CD14-positive monocyte (primary cell): Measurements from ENCODE around the gene ANKRD29. TPM values are rescaled to one million over a fixed set of nuclear protein-coding genes. Genes with fewer than 3 reads are reported as not detected.

Experiments
- DNase-seq, 3 donors: peaks; one replicate each; pipeline ENCODE4 v3.0.0-alpha.2; 2011 to 2022
- H2AFZ ChIP-seq: 2 replicates; pipeline ENCODE4 v1.6.0; 2012; ENCODE audit warnings: mild to moderate bottlenecking, low read depth, low read length, inconsistent platforms; ENCODE audit not compliant: insufficient read depth, poor library complexity, severe bottlenecking
- H3K27ac ChIP-seq, 2 donors: 1 replicate in 1 of 2; 2 replicates in 1 of 2; pipeline ENCODE4 v1.5.1; 2012 to 2013; ENCODE audit warnings: low read length in 2 of 2, control low read depth in 1 of 2, inconsistent platforms in 1 of 2, low read depth in 1 of 2, mild to moderate bottlenecking in 1 of 2
- H3K27me3 ChIP-seq, 2 donors: one replicate each; pipeline versions ENCODE4 v1.6.0 to v1.6.1; 2011 to 2013; ENCODE audit warnings: low read length in 2 of 2; ENCODE audit not compliant: control insufficient read depth in 2 of 2, insufficient read depth in 2 of 2
- H3K36me3 ChIP-seq, 2 donors: replicated peaks in 1 of 2; 1 replicate in 1 of 2; 2 replicates in 1 of 2; pipeline versions ENCODE4 v1.5.1 to v1.6.1; 2012 to 2013; ENCODE audit warnings: low read length in 2 of 2, control low read depth in 1 of 2, inconsistent platforms in 1 of 2, mild to moderate bottlenecking in 1 of 2; ENCODE audit not compliant: insufficient read depth in 2 of 2, control insufficient read depth in 1 of 2
- H3K4me1 ChIP-seq, 2 donors: 1 replicate in 1 of 2; 2 replicates in 1 of 2; pipeline versions ENCODE4 v1.5.1 to v1.6.1; 2012 to 2013; ENCODE audit warnings: low read length in 2 of 2, control low read depth in 1 of 2, inconsistent platforms in 1 of 2, mild to moderate bottlenecking in 1 of 2, moderate library complexity in 1 of 2; ENCODE audit not compliant: insufficient read depth in 2 of 2, control insufficient read depth in 1 of 2
- H3K4me2 ChIP-seq: replicated peaks from 2 replicates; pipeline ENCODE3; 2012; ENCODE audit warnings: low read length, moderate library complexity, mild to moderate bottlenecking; ENCODE audit not compliant: poor library complexity, severe bottlenecking; ENCODE audit errors: extremely low read depth
- H3K4me3 ChIP-seq, 3 experiments: fragments of 200-600 bp in 1 of 3; sonication (generic) in 1 of 3; replicated peaks in 1 of 3; 1 replicate in 2 of 3; 2 replicates in 1 of 3; pipeline ENCODE4 v1.5.1; 2011 to 2013; ENCODE audit warnings: low read length in 3 of 3, mild to moderate bottlenecking in 3 of 3, control low read depth in 2 of 3, low read depth in 2 of 3, inconsistent platforms in 1 of 3, moderate library complexity in 1 of 3
- H3K79me2 ChIP-seq: 2 replicates; pipeline ENCODE4 v1.6.0; 2012; ENCODE audit warnings: mild to moderate bottlenecking, control low read depth, inconsistent platforms, low read length, moderate library complexity; ENCODE audit not compliant: insufficient read depth
- H3K9ac ChIP-seq: 2 replicates; pipeline ENCODE4 v1.6.0; 2017; ENCODE audit warnings: low read length, mild to moderate bottlenecking; ENCODE audit not compliant: insufficient read depth, poor library complexity, severe bottlenecking
- H3K9me3 ChIP-seq, 2 donors: replicated peaks in 1 of 2; 1 replicate in 1 of 2; 2 replicates in 1 of 2; pipeline versions ENCODE4 v1.5.1 to v1.6.1; 2012 to 2013; ENCODE audit warnings: low read length in 2 of 2, control low read depth in 1 of 2; ENCODE audit not compliant: control insufficient read depth in 1 of 2, insufficient read depth in 1 of 2
- H4K20me1 ChIP-seq: 2 replicates; pipeline ENCODE4 v1.6.0; 2012; ENCODE audit warnings: mild to moderate bottlenecking, low read length, control low read depth, moderate library complexity; ENCODE audit not compliant: insufficient read depth
- H3K27ac Mint-ChIP-seq, 7 donors: one replicate each; pipeline ENCODE4 v1.8.0; 2020; ENCODE audit warnings: mild to moderate bottlenecking in 7 of 7, mixed read lengths in 7 of 7, moderate library complexity in 6 of 7, inconsistent platforms in 2 of 7
- H3K27me3 Mint-ChIP-seq, 3 donors: one replicate each; pipeline ENCODE4 v1.8.0; 2021 to 2022; ENCODE audit warnings: low read depth in 3 of 3, mild to moderate bottlenecking in 3 of 3, mixed read lengths in 3 of 3, moderate library complexity in 3 of 3, inconsistent platforms in 1 of 3
- H3K36me3 Mint-ChIP-seq, 2 donors: one replicate each; pipeline ENCODE4 v1.8.0; 2020; ENCODE audit warnings: mixed read lengths in 2 of 2, inconsistent platforms in 1 of 2, mild to moderate bottlenecking in 1 of 2
- H3K4me1 Mint-ChIP-seq: one replicate; pipeline ENCODE4 v1.8.0; 2020; ENCODE audit warnings: mild to moderate bottlenecking, mixed read lengths
- H3K4me3 Mint-ChIP-seq, 2 donors: one replicate each; pipeline ENCODE4 v1.8.0; 2020; ENCODE audit warnings: mild to moderate bottlenecking in 2 of 2, mixed read lengths in 2 of 2, moderate library complexity in 1 of 2
- H3K9me3 Mint-ChIP-seq, 7 donors: one replicate each; pipeline ENCODE4 v1.8.0; 2020 to 2022; ENCODE audit warnings: mixed read lengths in 7 of 7, mild to moderate bottlenecking in 6 of 7, moderate library complexity in 6 of 7, inconsistent platforms in 2 of 7
- WGBS: methylation state at CpG from one replicate; pipeline ENCODE4 v1.1.5; 2013; ENCODE audit warnings: missing lambda C conversion rate; ENCODE audit not compliant: insufficient coverage; 5-methylcytosine and 5-hydroxymethylcytosine counted together
- intact Hi-C, 2 donors: fragments of 100-400 bp; cut with micrococcal nuclease; formaldehyde crosslinking; loops; one replicate each; pipeline versions ENCODE4 v1.15.0 to v1.15.1; 2023
- polyA plus RNA-seq, 3 donors: library from polyadenylated mRNA; depleted of rRNA in 1 of 3; unstranded in 2 of 3; stranded (reverse) in 1 of 3; fragments of 300-500 nt in 2 of 3; fragments of >200 nt in 1 of 3; fragmentation: Illumina TruSeq in 2 of 3; gene quantifications; 1 replicate in 2 of 3; 2 replicates in 1 of 3; pipeline ENCODE4 v1.2.3, GENCODE V29; 2012 to 2021
- TF ChIP-seq, protein P1 (sequence below): fragments of 200-600 bp; IDR thresholded peaks from one replicate; pipeline ENCODE4 v1.8.0; 2022; ENCODE audit warnings: antibody characterized with exemption, mild to moderate bottlenecking

The ANKRD29 gene
- polyA plus RNA-seq, 3 donors, result 0.03 to 0.11 TPM; not detected in 1

DNA sequence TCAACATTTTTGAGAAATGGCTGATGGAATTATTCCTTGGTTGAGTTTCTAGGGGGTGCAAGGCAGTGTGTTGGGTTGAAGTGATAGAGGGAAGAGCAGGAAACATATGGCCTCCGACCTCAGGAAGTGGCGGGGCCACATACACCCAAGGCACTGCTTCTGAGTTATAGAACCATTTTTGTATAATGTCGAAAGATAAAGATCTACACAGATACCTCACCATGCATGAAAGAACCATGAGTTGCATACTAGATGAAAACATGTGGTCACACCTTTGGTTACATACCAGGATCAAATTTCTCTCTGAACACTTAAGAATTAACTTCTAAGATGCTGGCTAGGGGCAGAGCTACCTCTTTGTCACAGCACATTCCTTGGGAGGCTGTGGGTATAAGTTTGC is 49.7 kb upstream of the ANKRD29 start:
- WGBS, result no CpG with 5 or more reads among the region's 3 CpGs
- intact Hi-C loops, result no loop called here
- Histone ChIP-seq H3K27me3 (no peaks in the 10 kb centered on the region), H3K9me3 (no peaks in the 10 kb centered on the region), H3K4me2 (no peak overlapping the region), H3K4me1 (no peaks in the 10 kb centered on the region), H2AFZ (no peak overlapping the region), H3K79me2 (no peaks in the 10 kb centered on the region), H4K20me1 (no peaks in the 10 kb centered on the region), H3K9ac (no peak overlapping the region), H3K27ac (no peak overlapping the region), H3K4me3 (no peak overlapping the region), H3K36me3 (no peaks in the 10 kb centered on the region)
- H3K4me3 Mint-ChIP-seq, result no peak overlapping the region
- H3K4me1 Mint-ChIP-seq, result peaks cover 10% of the 10 kb centered on the region
- H3K27ac Mint-ChIP-seq, result no peak overlapping the region
- peaks cover 0 to 5% (median 2%) of the 10 kb centered on the region in 3 donors for H3K27me3 Mint-ChIP-seq
- peaks cover 0 to 9% (median 2%) of the 10 kb centered on the region in 7 donors for H3K9me3 Mint-ChIP-seq
- TF ChIP-seq, protein P1, sequence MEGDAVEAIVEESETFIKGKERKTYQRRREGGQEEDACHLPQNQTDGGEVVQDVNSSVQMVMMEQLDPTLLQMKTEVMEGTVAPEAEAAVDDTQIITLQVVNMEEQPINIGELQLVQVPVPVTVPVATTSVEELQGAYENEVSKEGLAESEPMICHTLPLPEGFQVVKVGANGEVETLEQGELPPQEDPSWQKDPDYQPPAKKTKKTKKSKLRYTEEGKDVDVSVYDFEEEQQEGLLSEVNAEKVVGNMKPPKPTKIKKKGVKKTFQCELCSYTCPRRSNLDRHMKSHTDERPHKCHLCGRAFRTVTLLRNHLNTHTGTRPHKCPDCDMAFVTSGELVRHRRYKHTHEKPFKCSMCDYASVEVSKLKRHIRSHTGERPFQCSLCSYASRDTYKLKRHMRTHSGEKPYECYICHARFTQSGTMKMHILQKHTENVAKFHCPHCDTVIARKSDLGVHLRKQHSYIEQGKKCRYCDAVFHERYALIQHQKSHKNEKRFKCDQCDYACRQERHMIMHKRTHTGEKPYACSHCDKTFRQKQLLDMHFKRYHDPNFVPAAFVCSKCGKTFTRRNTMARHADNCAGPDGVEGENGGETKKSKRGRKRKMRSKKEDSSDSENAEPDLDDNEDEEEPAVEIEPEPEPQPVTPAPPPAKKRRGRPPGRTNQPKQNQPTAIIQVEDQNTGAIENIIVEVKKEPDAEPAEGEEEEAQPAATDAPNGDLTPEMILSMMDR, result no peak
- DNase-seq, result no peak
- no peaks in the 10 kb centered on the region for H3K36me3 Mint-ChIP-seq

DNA sequence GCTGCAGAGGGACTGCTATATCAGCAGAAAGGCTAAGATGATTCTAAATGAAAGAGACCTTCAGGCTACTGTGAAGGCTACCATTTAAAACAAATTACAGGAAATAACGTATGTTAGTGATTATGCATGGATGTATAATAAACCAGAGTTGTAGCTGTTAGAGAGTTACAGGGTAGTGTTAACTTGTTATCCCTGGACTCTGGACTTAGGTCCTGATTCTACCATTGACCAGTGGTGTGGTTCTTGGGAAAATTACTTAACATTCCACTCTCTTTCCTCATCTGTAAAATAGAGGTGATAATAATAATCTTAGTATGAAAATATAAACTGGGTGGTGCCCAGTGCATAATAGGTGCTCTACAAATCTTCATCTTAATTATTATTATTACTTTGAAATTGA is 48.7 kb upstream of the ANKRD29 start:
- no peak for DNase-seq
- Histone ChIP-seq H3K9me3 (peaks cover 0 to 3% of the 10 kb centered on the region in 2 donors), H3K9ac (no peak overlapping the region), H3K27me3 (no peaks in the 10 kb centered on the region), H3K27ac (no peak overlapping the region), H3K79me2 (no peaks in the 10 kb centered on the region), H4K20me1 (no peaks in the 10 kb centered on the region), H3K4me3 (no peak overlapping the region), H2AFZ (no peak overlapping the region), H3K4me2 (no peak overlapping the region), H3K36me3 (no peaks in the 10 kb centered on the region), H3K4me1 (no peaks in the 10 kb centered on the region)
- intact Hi-C loops, result no loop called here
- H3K27me3 Mint-ChIP-seq, result peaks cover 2 to 7% (median 4%) of the 10 kb centered on the region in 3 donors
- H3K36me3 Mint-ChIP-seq, result no peaks in the 10 kb centered on the region
- no CpG with 5 or more reads among the region's 1 CpG for WGBS
- peaks cover 3 to 13% (median 6%) of the 10 kb centered on the region in 7 donors for H3K9me3 Mint-ChIP-seq
- H3K27ac Mint-ChIP-seq, result no peak overlapping the region
- peaks cover 10% of the 10 kb centered on the region for H3K4me1 Mint-ChIP-seq
- H3K4me3 Mint-ChIP-seq, result no peak overlapping the region
- TF ChIP-seq, protein P1, result no peak
